ENCODE data around the gene SPRR2B.

- TF ChIP-seq POLR2AphosphoS5 (IDR thresholded peaks at IDR 0.05), result no peak
- TF ChIP-seq, protein P1, sequence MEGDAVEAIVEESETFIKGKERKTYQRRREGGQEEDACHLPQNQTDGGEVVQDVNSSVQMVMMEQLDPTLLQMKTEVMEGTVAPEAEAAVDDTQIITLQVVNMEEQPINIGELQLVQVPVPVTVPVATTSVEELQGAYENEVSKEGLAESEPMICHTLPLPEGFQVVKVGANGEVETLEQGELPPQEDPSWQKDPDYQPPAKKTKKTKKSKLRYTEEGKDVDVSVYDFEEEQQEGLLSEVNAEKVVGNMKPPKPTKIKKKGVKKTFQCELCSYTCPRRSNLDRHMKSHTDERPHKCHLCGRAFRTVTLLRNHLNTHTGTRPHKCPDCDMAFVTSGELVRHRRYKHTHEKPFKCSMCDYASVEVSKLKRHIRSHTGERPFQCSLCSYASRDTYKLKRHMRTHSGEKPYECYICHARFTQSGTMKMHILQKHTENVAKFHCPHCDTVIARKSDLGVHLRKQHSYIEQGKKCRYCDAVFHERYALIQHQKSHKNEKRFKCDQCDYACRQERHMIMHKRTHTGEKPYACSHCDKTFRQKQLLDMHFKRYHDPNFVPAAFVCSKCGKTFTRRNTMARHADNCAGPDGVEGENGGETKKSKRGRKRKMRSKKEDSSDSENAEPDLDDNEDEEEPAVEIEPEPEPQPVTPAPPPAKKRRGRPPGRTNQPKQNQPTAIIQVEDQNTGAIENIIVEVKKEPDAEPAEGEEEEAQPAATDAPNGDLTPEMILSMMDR (IDR thresholded peaks at IDR 0.05), result no peak
- no peak for TF ChIP-seq POLR2A (IDR thresholded peaks at IDR 0.05)
These were observed 42.6 kb downstream of the SPRR2B start for GRCh38 chr1:153028766-153029165.

All from gastroesophageal sphincter (tissue), 3 donors.